Lung (tissue), 12 donors: ENCODE results near the gene PRPF38B. TPM values are rescaled to one million over a fixed set of nuclear protein-coding genes. Genes with fewer than 3 reads are reported as not detected.
A peak's percentile ranks its signal among the peaks of the same experiment; 100 is the strongest.

Source experiments
- ATAC-seq: fragments of 200-7000 bp; cut with Tn5 transposase; one replicate; pipeline ENCODE4 v1.9.1; 2020; ENCODE audit warnings: moderate number of reproducible peaks; ENCODE audit not compliant: insufficient read depth, low FRiP score
- DNase-seq, 3 donors: peaks; one replicate each; pipeline ENCODE4 v3.0.0-alpha.2; 2013 to 2017
- H3K27ac ChIP-seq, 2 donors: one replicate each; pipeline ENCODE4 v1.5.1; 2013; ENCODE audit warnings: mild to moderate bottlenecking in 2 of 2, moderate library complexity in 2 of 2, control low read depth in 1 of 2, inconsistent platforms in 1 of 2, low read depth in 1 of 2, low read length in 1 of 2
- H3K27me3 ChIP-seq, 3 donors: one replicate each; pipeline ENCODE4 v1.5.1; 2013; ENCODE audit warnings: low read length in 2 of 3; ENCODE audit not compliant: control insufficient read depth in 3 of 3, insufficient read depth in 3 of 3
- H3K36me3 ChIP-seq, 4 donors: one replicate each; pipeline ENCODE4 v1.5.1; 2013; ENCODE audit warnings: low read length in 4 of 4, mild to moderate bottlenecking in 1 of 4, moderate library complexity in 1 of 4; ENCODE audit not compliant: control insufficient read depth in 4 of 4, insufficient read depth in 4 of 4
- H3K4me1 ChIP-seq, 5 donors: one replicate each; pipeline ENCODE4 v1.5.1; 2013; ENCODE audit warnings: low read length in 5 of 5, mild to moderate bottlenecking in 2 of 5, moderate library complexity in 1 of 5; ENCODE audit not compliant: control insufficient read depth in 5 of 5, insufficient read depth in 5 of 5
- H3K4me3 ChIP-seq: one replicate; pipeline ENCODE4 v1.5.1; 2013; ENCODE audit warnings: mild to moderate bottlenecking, control low read depth, moderate library complexity
- H3K9ac ChIP-seq, 2 donors: one replicate each; pipeline ENCODE4 v1.5.1; 2013; ENCODE audit warnings: low read length in 2 of 2, control low read depth in 1 of 2; ENCODE audit not compliant: insufficient read depth in 1 of 2
- H3K9me3 ChIP-seq, 4 donors: one replicate each; pipeline ENCODE4 v1.5.1; 2013; ENCODE audit warnings: low read length in 3 of 4, mild to moderate bottlenecking in 1 of 4, moderate library complexity in 1 of 4; ENCODE audit not compliant: control insufficient read depth in 4 of 4, insufficient read depth in 3 of 4
- CTCF ChIP-seq: IDR thresholded peaks from 2 replicates; pipeline ENCODE4 v1.5.1; 2012; ENCODE audit warnings: mild to moderate bottlenecking; ENCODE audit errors: control extremely low read depth, extremely low read depth
- WGBS, 2 donors: extraction: QIAGEN DNeasy Blood & Tissue Kit; methylation state at CpG; one replicate each; pipeline ENCODE4 v1.1.7; 2013; 5-methylcytosine and 5-hydroxymethylcytosine counted together
- polyA plus RNA-seq, 2 donors: library from polyadenylated mRNA; stranded (reverse); fragments of 200-250 nt; gene quantifications; one replicate each; pipeline ENCODE4 v1.2.1, GENCODE V29; 2013
- total RNA-seq, 2 donors: library from RNA; depleted of rRNA in 1 of 2; stranded (reverse); fragments of >200 nt in 1 of 2; gene quantifications; one replicate each; pipeline ENCODE4 v1.2.1, GENCODE V29; 2014 to 2021
- donor health status: control.
- donor health status: control.
- donor health status: Bipolar disorder and iron deficiency.
- donor health status: healthy.
- donor health status: DM: yes; HTN: yes; CAD: no.

PRPF38B gene
- total and polyA plus RNA-seq, 4 donors: 26.8 to 38.3 (median 29.8) TPM

GRCh38 chr1:108746382-108747170, 54.5 kb downstream of the PRPF38B start, which contains the start of gene STXBP3:
STXBP3 (plus strand) TSS chr1:108746674; CDS start chr1:108746738, 64 bp downstream.
- peaks cover 0 to 8% (median 4%) of the 10 kb centered on the region in 5 donors for H3K4me1 ChIP-seq

GRCh38 chr1:108747171-108747850, 55.2 kb downstream of the PRPF38B start:
- TF ChIP-seq CTCF: no peak

More at GRCh38 chr1:108746382-108747170, 54.5 kb downstream of the PRPF38B start, which contains the start of gene STXBP3:
- DNase-seq (peak; percentile 99), ATAC-seq (peak; percentile 92)
- peak within 1 kb of the TSS; percentile 86 to 95 for H3K9ac ChIP-seq
- peak; percentile 91 for TF ChIP-seq CTCF
- peaks cover 0 to 3% (median 0%) of the 10 kb centered on the region in 4 donors for H3K36me3 ChIP-seq
- WGBS, 2 donors: 0 to 1% methylated on average over 69 to 75 of the region's 75 CpGs
- peak within 1 kb of the TSS; percentile 81 for H3K4me3 ChIP-seq
- no peaks in the 10 kb centered on the region for H3K27me3 ChIP-seq
- H3K9me3 ChIP-seq: no peaks in the 10 kb centered on the region
- peak within 1 kb of the TSS; percentile 99 for H3K27ac ChIP-seq

GRCh38 chr1:108747898-108748297, 55.8 kb downstream of the PRPF38B start:
- TF ChIP-seq CTCF: no peak
- Histone ChIP-seq H3K4me3 (no peak overlapping the region), H3K27ac (no peak overlapping the region), H3K4me1 (peaks cover 0 to 8% (median 4%) of the 10 kb centered on the region in 5 donors), H3K27me3 (no peaks in the 10 kb centered on the region), H3K9me3 (no peaks in the 10 kb centered on the region), H3K9ac (peak overlapping the region in 1 of 2 donors; percentile 93), H3K36me3 (peaks cover 0 to 6% (median 3%) of the 10 kb centered on the region in 4 donors)
- 45 to 71% methylated on average over 3 of the region's 3 CpGs for WGBS, 2 donors
- DNase-seq: no peak
- no peak for ATAC-seq

More at GRCh38 chr1:108747171-108747850, 55.2 kb downstream of the PRPF38B start:
- 0 to 1% methylated on average over 15 of the region's 15 CpGs for WGBS, 2 donors
- peak overlapping the region; percentile 86 to 93 for H3K9ac ChIP-seq
- H3K4me1 ChIP-seq: peaks cover 0 to 8% (median 4%) of the 10 kb centered on the region in 5 donors
- peaks cover 0 to 3% (median under 1%) of the 10 kb centered on the region in 4 donors for H3K36me3 ChIP-seq
- H3K9me3 ChIP-seq: no peaks in the 10 kb centered on the region
- ATAC-seq (peak; percentile 83), DNase-seq (peak; percentile 87 to 92 (median 89))
- no peaks in the 10 kb centered on the region for H3K27me3 ChIP-seq
- H3K4me3 ChIP-seq: peak overlapping the region; percentile 81
- peak overlapping the region; percentile 99 for H3K27ac ChIP-seq
